Measurements from ENCODE around the gene ZDHHC6. TPM values are rescaled to one million over a fixed set of nuclear protein-coding genes. Genes with fewer than 3 reads are reported as not detected.

Gene ZDHHC6
- total RNA-seq, 2 donors from 2014 or later = 21.3 to 28.0 TPM

DNA sequence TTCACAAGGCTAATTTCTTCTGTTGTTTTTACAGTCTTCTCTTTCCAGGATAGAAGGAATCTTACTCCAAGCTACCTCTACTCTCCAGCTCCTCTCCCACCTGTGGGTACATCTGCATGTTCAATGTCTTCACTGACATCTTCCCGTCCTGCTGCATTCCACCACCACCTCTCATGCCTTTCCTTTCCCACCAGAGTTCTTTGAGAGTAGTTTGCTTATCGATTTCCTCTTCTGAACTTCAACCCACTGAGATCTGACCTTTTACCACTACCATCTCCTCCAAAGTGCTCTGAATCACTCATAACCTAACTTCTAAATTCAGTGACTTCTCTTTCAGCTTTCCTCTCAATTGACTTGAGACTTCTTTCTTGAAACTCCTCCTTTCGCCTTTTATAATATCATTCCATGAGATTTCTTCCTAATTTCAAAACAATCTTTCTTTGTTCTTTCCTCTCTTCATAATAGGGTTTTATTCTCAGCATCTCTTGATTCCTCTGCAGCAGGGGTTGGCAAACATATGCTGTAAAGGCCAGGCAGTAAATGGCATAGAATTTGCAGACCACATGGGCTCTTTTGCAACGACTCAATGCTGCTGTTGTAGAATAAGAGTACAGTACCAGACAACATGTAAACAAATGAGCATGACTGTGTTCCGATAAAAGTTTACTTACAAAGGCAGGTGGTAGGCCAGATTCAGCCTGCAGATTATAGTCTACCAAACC is 50.7 kb downstream of the ZDHHC6 start:
- Histone ChIP-seq H3K9me3 (no peaks in the 10 kb centered on the region), H3K27ac (no peak overlapping the region), H3K4me3 (no peak overlapping the region), H3K36me3 (no peaks in the 10 kb centered on the region), H3K4me1 (replicated peaks) (peaks cover 4% of the 10 kb centered on the region), H3K27me3 (replicated peaks; ENCODE audit: insufficient read depth) (no peaks in the 10 kb centered on the region)
- intact Hi-C loops (cut with DNase I) = no loop called here
- 64% methylated on average over 5 of the region's 5 CpGs for WGBS
- no peak for TF ChIP-seq CTCF (IDR thresholded peaks at IDR 0.05)
- TF ChIP-seq POLR2A (IDR thresholded peaks at IDR 0.05) = no peak
- no peak for TF ChIP-seq POLR2AphosphoS5 (IDR thresholded peaks at IDR 0.05)
- no peak for DNase-seq (ENCODE audit: low spot score)

DNA sequence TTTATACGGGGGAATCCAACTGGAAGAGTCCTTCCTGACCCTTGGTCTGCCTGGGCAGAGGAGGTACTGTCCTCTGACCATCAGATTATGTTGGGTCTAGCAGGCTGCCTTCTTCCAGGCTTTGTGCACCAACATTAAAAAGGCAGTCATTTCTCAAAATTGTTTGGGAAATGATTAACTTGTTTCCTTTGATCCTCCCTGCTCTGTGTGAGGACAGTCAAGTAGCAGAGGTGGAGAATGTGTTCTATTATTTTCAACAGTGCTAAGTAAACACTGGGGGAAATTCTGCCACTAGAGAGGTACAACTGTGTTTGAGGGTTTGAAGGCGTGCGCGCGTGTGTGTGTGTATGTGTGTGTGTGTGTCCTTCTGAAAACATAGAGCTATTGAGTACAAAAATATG is 52.2 kb downstream of the ZDHHC6 start:
- Histone ChIP-seq H3K36me3 (no peaks in the 10 kb centered on the region), H3K4me3 (no peak overlapping the region), H3K9me3 (no peaks in the 10 kb centered on the region), H3K27me3 (replicated peaks; ENCODE audit: insufficient read depth) (no peaks in the 10 kb centered on the region), H3K27ac (no peak overlapping the region), H3K4me1 (replicated peaks) (peaks cover 4% of the 10 kb centered on the region)
- TF ChIP-seq POLR2AphosphoS5 (IDR thresholded peaks at IDR 0.05) = no peak
- no peak for TF ChIP-seq POLR2A (IDR thresholded peaks at IDR 0.05)
- TF ChIP-seq CTCF (IDR thresholded peaks at IDR 0.05) = no peak
- WGBS = 50% methylated on average over 5 of the region's 5 CpGs
- DNase-seq (ENCODE audit: low spot score) = no peak
- intact Hi-C loops (cut with DNase I) = no loop called here

- H3K4me1 ChIP-seq (replicated peaks) = peaks cover 4% of the 10 kb centered on the region
Observed at GRCh38 chr10:112393827-112394226, 52.9 kb downstream of the ZDHHC6 start.

GRCh38 chr10:112393341-112393740 is 53.4 kb downstream of the ZDHHC6 start:
- Histone ChIP-seq H3K27ac (no peak overlapping the region), H3K4me3 (no peak overlapping the region), H3K27me3 (replicated peaks; ENCODE audit: insufficient read depth) (no peaks in the 10 kb centered on the region), H3K4me1 (replicated peaks) (peaks cover 4% of the 10 kb centered on the region), H3K36me3 (no peaks in the 10 kb centered on the region), H3K9me3 (no peaks in the 10 kb centered on the region)
- intact Hi-C loops (cut with DNase I) = no loop called here
- DNase-seq (ENCODE audit: low spot score) = no peak
- TF ChIP-seq POLR2AphosphoS5 (IDR thresholded peaks at IDR 0.05) = no peak
- no peak for TF ChIP-seq CTCF (IDR thresholded peaks at IDR 0.05)
- TF ChIP-seq POLR2A (IDR thresholded peaks at IDR 0.05) = no peak
- 64% methylated on average over 1 of the region's 1 CpG for WGBS

More at GRCh38 chr10:112393827-112394226, 52.9 kb downstream of the ZDHHC6 start:
- intact Hi-C loops (cut with DNase I) = no loop called here
- H3K9me3 ChIP-seq = no peaks in the 10 kb centered on the region
- H3K27ac ChIP-seq = no peak overlapping the region
- H3K27me3 ChIP-seq (replicated peaks; ENCODE audit: insufficient read depth) = no peaks in the 10 kb centered on the region
- DNase-seq (ENCODE audit: low spot score) = no peak
- no peaks in the 10 kb centered on the region for H3K36me3 ChIP-seq
- no peak overlapping the region for H3K4me3 ChIP-seq
- 51% methylated on average over 2 of the region's 2 CpGs for WGBS
- TF ChIP-seq POLR2A (IDR thresholded peaks at IDR 0.05) = no peak
- TF ChIP-seq CTCF (IDR thresholded peaks at IDR 0.05) = no peak
- TF ChIP-seq POLR2AphosphoS5 (IDR thresholded peaks at IDR 0.05) = no peak

DNA sequence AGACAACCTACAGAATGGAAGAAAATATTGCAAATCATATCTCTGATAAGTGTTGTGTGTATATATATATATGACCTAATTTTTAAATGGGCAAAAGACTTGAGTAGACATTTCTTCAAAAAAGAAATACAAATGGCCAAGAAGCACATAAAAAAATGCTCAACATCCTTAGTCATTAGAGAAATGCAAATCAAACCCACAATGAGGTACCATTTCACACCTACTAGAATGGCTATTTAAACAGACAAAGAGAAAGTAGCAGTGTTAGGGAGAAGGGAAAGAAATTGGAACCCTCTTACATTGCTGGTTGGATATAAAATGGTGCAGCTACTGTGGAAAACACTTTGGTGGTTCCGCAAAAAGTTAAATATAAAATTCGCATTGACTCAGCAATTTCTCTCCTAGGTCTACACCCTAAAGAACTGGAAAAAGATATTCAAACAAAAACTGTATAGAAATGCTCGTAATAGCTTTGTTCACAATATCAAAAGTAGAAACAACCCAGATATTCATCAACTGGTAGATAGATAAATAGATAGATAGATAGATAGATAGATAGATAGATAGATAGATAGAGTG is 56.5 kb downstream of the ZDHHC6 start:
- no peak for DNase-seq (ENCODE audit: low spot score)
- H3K9me3 ChIP-seq = no peaks in the 10 kb centered on the region
- no peaks in the 10 kb centered on the region for H3K27me3 ChIP-seq (replicated peaks; ENCODE audit: insufficient read depth)
- H3K4me3 ChIP-seq = no peak overlapping the region
- TF ChIP-seq CTCF (IDR thresholded peaks at IDR 0.05) = no peak
- TF ChIP-seq POLR2AphosphoS5 (IDR thresholded peaks at IDR 0.05) = no peak
- TF ChIP-seq POLR2A (IDR thresholded peaks at IDR 0.05) = no peak
- no peaks in the 10 kb centered on the region for H3K36me3 ChIP-seq
- intact Hi-C loops (cut with DNase I) = no loop called here
- H3K27ac ChIP-seq = no peak overlapping the region
- H3K4me1 ChIP-seq (replicated peaks) = peaks cover 4% of the 10 kb centered on the region
- WGBS = 98% methylated on average over 3 of the region's 3 CpGs

Data from prostate gland (tissue), 2 donors.